GM21737 (cell line): ENCODE results near the gene APOBEC3B.
A peak's percentile ranks its signal among the peaks of the same experiment; 100 is the strongest.
"Not testable (repeated sequence)": the region's sequence is repeated elsewhere in the genome, so short reads cannot be mapped to it uniquely, and the experiment has no call there.

Source experiments
- ATAC-seq: cut with Tn5 transposase; IDR thresholded peaks from one replicate; pipeline ENCODE4 v1.9.1; 2021; ENCODE audit warnings: mild to moderate bottlenecking, moderate library complexity; ENCODE audit not compliant: unreplicated experiment

APOBEC3B gene

GRCh38 chr22:38987171-38987895 lies 5.2 kb downstream of the APOBEC3B start:
- ATAC-seq, result no peak

DNA sequence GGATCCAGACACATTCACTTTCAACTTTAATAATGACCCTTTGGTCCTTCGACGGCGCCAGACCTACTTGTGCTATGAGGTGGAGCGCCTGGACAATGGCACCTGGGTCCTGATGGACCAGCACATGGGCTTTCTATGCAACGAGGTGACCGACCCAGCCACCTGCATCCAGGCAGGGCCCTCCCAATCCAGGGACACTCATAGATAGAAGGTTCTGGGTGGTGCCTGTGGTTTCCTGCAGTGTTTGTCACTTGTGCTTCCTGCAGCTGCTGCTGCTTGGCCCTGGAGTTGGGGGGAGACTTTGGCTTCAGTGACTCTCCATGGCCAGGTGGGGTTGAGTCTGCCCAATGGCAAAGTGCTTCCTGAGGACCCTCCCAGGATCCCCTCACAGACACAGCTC lies 7.3 kb downstream of the APOBEC3B start:
- ATAC-seq, result no peak

DNA sequence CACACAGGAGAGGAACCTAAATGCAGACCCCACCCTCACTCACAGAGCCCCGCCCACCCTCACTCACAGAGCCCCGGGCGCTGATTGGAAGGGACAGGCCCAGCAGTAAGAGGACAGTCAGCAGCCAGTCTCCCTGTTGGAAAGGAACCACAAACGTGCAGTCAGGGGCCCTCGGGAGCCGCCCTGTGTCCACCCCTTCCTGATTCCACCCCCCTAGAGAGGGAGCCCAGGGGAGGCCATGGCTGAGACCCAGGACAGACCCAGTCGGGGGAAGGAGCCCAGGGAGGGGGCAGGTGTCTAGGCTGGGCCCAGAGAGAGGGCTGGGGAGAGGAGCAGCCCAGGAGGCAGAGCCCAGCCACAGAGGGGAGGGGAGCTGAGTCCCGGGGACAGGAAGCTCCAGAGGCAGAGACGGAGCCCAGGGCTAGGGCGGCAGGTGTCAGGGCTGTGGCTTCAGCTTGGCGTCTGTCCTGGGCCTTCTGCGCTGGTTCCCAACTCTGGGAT lies 10.8 kb downstream of the APOBEC3B start:
- ATAC-seq, result not testable (repeated sequence)

GRCh38 chr22:38996105-38996504 lies 14.0 kb downstream of the APOBEC3B start:
- no peak for ATAC-seq

GRCh38 chr22:38997518-38997917 lies 15.4 kb downstream of the APOBEC3B start:
- no peak for ATAC-seq

GRCh38 chr22:39003165-39003638 lies 21.1 kb downstream of the APOBEC3B start:
- ATAC-seq, result no peak

GRCh38 chr22:39007177-39007576 lies 25.0 kb downstream of the APOBEC3B start:
- ATAC-seq, result no peak

GRCh38 chr22:39008271-39008850 lies 26.2 kb downstream of the APOBEC3B start:
- not testable (repeated sequence) for ATAC-seq

- ATAC-seq, result no peak
These were observed 28.8 kb downstream of the APOBEC3B start for GRCh38 chr22:39010946-39011345.

DNA sequence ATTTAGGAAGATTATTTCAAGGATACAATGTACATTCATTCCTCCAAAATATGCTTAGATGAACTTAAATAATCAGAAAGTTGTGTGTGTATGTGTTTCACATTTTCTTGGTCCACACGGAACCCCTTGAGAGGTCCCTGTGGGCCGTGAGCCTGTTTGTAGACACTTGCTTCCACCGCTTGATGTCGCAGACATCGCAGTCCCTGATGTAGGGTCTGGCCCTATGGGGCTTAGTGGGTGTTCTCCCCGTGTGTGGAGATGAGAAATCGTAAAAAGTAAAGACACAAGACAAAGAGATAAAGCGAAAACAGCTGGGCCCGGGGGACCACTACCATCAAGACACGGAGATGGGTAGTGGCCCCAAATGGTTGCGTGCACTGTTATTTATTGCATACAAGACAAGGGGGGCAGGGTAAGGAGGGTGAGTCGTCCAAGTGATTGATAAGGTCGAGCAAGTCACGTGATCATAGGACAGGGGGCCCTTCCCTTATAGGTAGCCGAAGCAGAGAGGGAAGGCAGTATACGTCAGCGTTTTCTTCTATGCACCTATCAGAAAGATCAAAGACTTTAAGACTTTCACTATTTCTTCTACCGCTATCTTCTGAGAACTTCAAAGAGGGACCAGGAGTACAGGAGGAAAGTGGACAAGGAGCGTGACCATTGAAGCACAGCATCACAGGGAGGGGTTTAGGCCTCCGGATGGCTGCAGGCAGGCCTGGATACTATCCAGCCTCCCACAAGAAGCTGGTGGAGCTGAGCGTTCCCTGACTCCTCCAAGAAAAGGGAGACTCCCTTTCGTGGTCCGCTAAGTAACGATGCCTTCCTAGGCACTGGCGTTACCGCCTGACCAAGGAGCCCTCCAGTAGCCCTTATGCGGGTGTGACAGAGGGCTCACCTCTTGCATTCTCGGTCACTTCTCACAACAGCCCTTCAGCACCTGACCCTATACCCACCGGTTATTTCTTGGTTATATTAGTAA lies 30.7 kb downstream of the APOBEC3B start:
- ATAC-seq, result no peak

DNA sequence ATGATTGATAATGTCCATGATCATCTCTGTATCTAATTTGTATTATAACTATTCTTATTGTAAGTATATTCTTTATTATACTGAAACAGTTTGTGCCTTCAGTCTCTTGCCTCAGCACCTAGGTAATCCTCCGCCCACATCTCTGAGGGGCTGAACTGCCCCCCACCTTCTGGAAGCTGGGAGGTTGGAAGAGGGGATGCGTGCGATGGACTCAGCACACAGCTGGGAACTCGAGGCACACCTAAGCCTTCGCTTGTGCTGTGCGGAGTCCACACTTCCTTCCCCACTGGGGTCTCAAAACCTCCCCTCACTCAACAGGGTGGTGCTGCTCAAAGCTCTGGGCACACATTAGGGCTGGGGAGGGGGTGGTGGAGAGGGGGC lies 31.4 kb downstream of the APOBEC3B start:
- not testable (repeated sequence) for ATAC-seq

- ATAC-seq, result peak; percentile 81
These were observed 32.0 kb downstream of the APOBEC3B start, which contains the start of gene APOBEC3C for GRCh38 chr22:39013942-39014722. APOBEC3C (plus strand) TSS chr22:39014257; CDS start chr22:39014363, 106 bp downstream.

- not testable (repeated sequence) for ATAC-seq
These were observed 32.6 kb downstream of the APOBEC3B start for GRCh38 chr22:39014723-39015121.

DNA sequence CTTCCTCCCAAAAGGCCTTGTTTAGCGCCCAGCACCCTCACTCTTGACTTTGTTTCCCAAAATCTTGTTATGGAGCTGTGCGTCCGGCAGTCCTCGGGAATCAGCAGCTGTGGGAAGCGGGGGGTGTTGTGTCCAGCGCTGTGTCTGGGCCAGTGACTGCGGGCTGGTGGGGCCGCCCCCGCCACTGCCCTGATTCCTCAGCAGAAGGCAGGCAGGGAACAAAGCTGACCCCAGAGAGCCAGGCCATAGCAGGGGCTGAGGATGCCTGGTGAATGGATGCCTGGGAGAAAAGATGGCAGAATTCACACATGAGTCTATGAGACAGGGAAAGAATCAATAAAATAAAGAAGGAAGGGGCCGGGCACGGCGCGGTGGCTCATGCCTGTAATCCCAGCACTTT lies 34.4 kb downstream of the APOBEC3B start:
- no peak for ATAC-seq

- no peak for ATAC-seq
These were observed 35.6 kb downstream of the APOBEC3B start for GRCh38 chr22:39017596-39018365.

DNA sequence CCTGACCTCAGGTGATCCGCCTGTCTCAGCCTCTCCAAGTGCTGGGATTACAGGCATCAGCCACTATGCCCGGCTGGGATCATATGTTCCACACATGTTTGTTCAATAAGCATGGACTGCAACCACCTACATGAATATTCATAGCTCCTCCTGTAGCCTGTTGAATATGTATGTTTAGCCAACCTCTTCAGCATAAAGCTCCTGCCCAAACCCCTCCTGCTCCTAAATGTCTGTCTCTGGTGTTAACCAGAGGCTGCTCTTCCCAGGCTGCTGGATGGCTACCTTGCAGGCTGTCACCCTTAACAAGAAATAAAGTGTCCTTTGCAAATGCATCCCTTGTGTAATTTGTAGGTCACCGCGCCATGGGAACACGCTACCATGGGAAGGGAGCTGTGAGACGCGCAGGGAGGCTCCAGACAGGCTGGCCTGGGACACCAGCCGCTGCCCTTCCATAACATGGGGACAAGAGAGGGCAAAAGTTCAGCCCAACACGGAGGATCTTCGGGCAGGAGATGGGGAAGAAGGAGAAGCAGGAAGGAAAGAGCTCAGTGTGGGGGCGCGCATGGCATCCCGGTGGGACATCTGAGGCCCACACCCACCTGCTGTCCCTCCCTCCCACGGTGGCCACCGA lies 38.0 kb downstream of the APOBEC3B start:
- not testable (repeated sequence) for ATAC-seq

- no peak for ATAC-seq
These were observed 39.6 kb downstream of the APOBEC3B start for GRCh38 chr22:39021552-39022250.

- ATAC-seq, result no peak
These were observed 42.6 kb downstream of the APOBEC3B start for GRCh38 chr22:39024519-39025308.
